HG03025 (cell line): ENCODE measurements around the gene SERP2.

Experiments used
- ATAC-seq: cut with Tn5 transposase; IDR thresholded peaks from one replicate; pipeline ENCODE4 v1.9.1; 2021; ENCODE audit warnings: mild to moderate bottlenecking, moderate library complexity; ENCODE audit not compliant: unreplicated experiment, low FRiP score

The SERP2 gene

DNA sequence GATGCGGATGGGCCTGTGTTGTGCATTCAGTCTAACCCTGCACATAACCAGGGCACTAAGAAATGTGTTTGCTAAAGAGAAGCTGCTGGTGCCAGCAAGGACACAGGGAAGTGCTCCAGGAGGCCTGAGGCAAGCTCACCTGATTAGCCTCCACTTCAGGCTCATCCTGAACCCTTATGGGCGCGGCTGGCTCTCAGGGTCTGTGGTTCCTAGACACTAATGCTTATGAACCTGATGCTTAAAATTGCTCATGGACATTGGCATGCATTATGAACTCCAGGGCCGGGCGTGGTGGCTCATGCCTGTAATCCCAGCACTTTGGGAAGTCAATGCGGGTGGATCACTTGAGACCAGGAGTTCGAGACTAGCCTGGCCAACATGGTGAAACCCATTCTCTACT, 34.3 kb downstream of the SERP2 start:
- no peak for ATAC-seq

GRCh38 chr13:44409595-44409994, 36.0 kb downstream of the SERP2 start:
- no peak for ATAC-seq

DNA sequence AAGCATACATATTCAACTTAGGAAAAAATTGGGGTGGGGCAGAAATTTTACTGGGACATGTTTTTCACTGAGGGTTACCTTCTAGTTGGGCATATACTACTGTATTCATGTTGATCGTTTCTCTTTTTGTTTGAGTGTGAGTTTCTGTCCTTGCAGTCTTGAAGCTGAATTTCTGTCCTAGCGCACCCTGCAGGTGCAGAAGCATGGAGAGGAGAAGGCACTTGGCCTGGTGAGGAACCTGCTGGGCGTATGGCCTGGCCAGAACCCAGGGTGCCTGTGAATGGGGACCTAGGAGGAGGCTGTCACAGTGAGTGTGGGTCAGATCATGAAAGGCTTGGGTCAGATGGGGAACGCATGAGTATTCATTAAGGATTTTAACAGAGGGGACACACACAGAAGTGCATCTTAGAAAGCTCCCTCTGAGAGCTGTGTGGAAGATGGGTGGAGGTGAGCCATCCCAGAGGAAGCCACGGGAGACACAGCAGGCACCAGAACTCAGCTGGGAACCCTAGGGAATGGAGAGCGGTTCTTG, 36.8 kb downstream of the SERP2 start:
- no peak for ATAC-seq

DNA sequence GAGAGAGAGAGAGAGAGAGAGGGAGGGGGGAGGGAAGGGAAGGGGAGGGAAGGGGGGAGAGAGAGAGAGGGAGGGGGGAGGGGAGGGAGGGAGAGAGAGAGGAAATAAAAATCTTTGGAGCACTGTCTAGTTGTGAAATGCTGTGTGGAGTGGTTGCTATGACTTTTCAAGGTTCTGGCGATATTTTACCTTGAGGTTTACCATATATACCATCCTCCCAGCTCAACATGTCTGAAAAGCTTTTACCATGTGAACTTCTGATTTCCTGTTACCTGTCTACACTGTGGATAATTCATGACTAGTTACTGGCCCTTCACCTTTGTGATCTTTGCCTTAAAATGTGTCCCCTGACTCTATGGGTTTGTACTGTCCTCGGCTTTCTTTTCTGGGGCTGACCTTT, 38.2 kb downstream of the SERP2 start:
- no peak for ATAC-seq

DNA sequence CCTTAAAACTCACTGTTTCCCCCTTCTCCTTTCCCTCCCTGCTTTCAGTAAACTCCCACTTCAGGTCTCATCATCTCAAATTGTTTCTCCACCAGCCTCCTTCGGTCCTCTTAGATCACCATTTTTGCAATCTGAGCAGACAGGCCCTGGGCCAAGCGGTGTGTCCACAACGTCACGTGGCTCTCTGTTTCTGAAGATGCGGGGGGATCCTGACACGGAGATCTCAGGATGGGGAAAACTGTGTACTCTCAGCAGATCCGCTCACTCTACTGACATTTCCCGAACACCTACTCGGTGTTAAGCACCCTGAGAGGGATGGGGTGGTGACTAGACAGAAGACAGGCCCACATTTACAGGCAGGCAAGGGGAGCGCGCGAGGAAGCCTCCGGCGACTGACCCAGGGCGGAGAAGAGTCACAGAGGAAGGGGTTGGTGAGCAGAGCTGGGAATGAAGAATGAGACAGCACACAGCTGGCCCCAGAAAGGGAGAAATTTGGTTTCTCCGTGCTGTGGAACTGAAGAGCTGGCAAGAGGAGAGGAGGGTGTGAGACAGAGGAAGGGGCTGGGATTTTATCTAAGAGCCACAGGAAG, 38.8 kb downstream of the SERP2 start:
- ATAC-seq: no peak

GRCh38 chr13:44413095-44413494, 39.5 kb downstream of the SERP2 start:
- no peak for ATAC-seq

- no peak for ATAC-seq
Measured at GRCh38 chr13:44414716-44415115, 41.1 kb downstream of the SERP2 start.

GRCh38 chr13:44415815-44416214, 42.2 kb downstream of the SERP2 start:
- ATAC-seq: no peak

DNA sequence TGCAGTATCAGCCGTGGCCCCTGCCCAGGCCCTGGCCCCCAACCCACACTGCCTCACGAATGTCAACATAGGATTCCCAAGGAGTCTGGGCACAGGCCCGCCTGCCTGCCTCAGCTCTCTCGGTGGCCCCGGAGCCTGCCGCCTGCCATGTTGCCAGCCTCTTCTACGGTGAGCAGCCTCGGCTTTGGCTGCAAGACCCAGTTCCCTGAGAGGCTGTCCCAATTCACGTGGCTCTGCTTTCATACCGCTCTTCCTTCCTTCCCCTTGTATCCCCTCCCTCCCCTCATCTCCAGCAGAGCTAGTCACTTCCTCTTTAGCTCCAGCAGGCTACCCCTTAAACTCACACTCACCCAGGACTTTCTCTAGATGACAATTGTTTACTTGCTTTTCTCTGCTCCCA, 42.7 kb downstream of the SERP2 start:
- no peak for ATAC-seq

- ATAC-seq: no peak
Measured at GRCh38 chr13:44416744-44417143, 43.1 kb downstream of the SERP2 start.

DNA sequence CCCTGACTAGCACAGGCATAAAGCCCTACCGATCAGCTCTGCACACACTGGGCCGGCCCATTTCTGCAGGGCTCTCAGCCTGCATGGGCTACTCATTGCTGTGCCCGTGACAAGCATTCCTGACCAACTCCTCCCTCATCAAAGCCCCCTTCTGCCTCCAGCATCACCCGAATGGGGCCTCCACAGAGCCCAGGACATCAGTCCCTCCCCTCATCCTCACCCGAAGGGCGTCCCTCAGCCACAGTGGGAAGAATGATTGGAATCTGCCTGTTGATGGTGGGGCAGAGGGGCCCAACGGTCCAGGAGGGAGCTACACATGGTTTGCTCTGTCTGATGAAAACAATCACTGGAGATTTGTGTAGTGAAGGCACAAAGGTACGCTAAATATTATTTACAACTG, 43.8 kb downstream of the SERP2 start:
- ATAC-seq: no peak

DNA sequence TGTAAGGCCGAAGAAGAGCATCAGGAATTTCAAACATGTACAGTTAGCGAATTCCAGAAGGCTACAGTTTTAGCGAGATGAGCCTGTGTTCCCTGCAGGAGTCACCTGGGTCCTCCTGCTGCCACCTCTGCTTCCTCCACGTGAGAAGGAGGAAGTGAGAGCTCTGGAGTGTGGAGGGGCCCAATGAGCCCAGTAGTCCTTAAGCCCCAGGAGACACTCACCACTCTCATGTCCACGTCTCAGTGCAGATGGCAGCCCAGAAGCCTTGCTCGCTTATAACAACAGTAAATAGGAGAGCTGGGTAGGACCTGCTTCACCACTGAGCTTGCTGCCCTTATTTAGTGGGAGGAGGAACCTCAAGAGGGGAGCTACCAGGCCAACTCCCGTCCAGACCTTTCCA, 44.3 kb downstream of the SERP2 start:
- ATAC-seq: no peak

DNA sequence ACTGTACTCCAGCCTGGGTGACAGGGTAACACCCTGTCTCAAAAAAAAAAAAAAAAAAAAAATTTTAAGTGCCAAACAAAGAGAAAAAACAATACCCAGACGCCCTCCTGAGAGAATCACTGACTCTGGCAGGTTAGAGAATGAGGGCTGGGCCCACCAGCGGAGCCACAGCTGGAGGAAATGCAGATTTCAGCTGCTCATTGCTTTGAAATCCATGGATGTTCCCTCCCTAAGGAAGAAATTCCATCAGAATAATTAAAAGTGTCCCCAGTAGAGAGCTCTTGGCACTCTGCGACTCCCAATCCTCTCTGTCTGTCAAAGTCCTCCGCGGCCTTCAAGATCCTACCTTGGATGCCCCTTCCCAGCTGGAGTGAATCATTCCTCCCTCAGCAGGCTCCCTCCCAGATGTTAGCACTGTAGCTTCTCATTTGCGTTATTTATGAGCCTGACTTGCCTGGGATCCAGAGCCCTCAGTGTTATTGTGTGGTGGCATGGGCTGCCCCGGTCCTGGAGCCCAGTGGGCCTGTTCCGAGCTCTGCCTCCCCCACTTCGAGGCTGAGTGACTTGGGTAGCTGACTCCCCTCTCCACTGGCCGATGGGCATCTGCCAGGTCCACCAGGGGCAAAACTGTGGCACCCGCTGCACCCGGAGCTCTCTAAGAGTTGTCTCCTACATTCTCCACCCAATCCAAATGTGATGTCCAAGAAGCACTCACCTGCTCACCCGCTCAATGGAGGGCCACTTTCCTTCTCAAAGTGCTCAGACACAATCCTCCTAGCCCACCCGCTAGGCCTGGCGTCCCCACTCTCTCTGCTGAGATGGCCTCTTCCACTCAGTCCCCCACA, 47.0 kb downstream of the SERP2 start:
- no peak for ATAC-seq

- ATAC-seq: no peak
Measured at GRCh38 chr13:44421853-44422525, 48.4 kb downstream of the SERP2 start.

- ATAC-seq: no peak
Measured at GRCh38 chr13:44422755-44423643, 49.4 kb downstream of the SERP2 start.

DNA sequence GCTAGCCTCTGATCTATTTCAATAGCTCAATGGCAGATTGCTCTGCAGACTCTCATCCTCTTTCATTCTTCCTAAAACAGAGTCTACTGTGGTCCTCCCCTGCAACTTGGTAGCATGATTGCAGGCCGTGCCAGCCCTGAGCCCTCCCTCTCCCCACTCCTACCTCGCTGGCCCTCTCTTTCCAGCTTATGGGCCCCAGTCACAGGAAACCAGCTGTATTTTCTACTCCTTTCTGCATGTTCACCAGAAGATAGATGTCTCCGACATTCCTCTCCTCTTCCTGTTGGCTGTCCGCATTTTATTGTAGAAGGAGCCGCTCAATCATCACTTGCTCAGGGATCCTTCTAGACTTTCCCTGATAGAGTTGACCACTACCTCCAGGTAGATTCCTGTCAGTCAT, 50.2 kb downstream of the SERP2 start:
- ATAC-seq: no peak

GRCh38 chr13:44425041-44425814, 51.6 kb downstream of the SERP2 start:
- ATAC-seq: no peak

GRCh38 chr13:44425815-44426078, 52.1 kb downstream of the SERP2 start:
- no peak for ATAC-seq

DNA sequence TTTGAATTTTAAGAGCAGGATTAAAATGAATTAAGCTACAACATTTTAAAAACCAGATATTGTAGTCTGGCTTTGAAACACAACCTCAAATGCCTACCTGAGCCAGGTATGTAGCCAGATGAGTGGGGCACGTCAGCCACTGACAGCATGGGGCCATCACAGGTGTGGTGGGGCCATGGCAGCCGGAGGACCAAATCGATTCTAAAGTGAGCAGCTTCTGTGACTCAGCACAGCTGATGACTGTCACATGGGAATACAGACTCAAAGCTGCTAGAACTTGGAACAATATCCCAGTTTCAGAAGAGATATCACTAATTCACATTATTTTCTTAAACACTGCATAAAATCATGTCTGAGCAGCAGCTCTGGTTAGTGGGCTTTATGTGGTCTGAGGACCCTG, 52.8 kb downstream of the SERP2 start:
- no peak for ATAC-seq

DNA sequence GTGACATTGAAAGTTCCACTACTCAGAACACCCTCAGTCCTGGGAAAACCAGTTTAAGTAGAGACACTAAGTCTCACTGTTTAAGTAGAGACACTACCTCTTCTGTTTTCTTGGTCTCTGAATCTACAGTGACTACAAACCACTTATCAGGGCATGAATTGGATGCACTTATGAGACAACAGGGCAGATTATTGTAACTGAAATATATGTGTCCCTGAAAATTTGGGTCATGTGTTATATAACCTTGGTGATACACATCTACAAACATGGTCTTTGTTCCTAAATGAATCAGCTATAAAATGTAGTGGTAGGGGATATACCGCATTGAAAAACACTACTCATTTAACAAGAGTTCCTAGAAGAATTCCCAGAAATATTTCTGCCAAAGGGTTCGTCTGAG, 55.7 kb downstream of the SERP2 start:
- no peak for ATAC-seq
